A673 (cell line): ENCODE data around the gene TBRG4. TPM values are rescaled to one million over a fixed set of nuclear protein-coding genes. Genes with fewer than 3 reads are reported as not detected.

Experiments used
- BruUV-seq: library from RNA; stranded (reverse); fragments of 400-500 nt; replicated peaks from 2 replicates; lab custom pipeline; 2021; lab: Mats Ljungman, UMichigan
- CTCF ChIA-PET: fragments of 300-600 bp; sonication (Branson Sonifier 250); formaldehyde crosslinking; loops from one replicate; lab custom pipeline; 2022; ENCODE audit warnings: antibody characterized with exemption; lab: Charles Lee
- POLR2A ChIA-PET: fragments of 300-600 bp; sonication (Branson Sonifier 250); formaldehyde crosslinking; loops from one replicate; lab custom pipeline; 2022; ENCODE audit warnings: antibody characterized with exemption; ENCODE audit not compliant: low non-redundant PET; lab: Charles Lee
- DNase-seq: peaks from one replicate; pipeline ENCODE4 v3.0.0-alpha.2; 2015; ENCODE audit warnings: low spot score
- H3K27ac ChIP-seq: fragments of 200-600 bp; sonication (generic); 2 replicates; pipeline ENCODE4 v1.5.1; 2016; ENCODE audit warnings: mixed run types, low read depth, mild to moderate bottlenecking, mixed read lengths, antibody characterized with exemption, low read length; ENCODE audit not compliant: poor library complexity, severe bottlenecking
- H3K27me3 ChIP-seq: fragments of 200-600 bp; sonication (generic); replicated peaks from 2 replicates; pipeline ENCODE4 v1.6.1; 2017; ENCODE audit warnings: mixed run types, low read depth, mild to moderate bottlenecking, mixed read lengths, antibody characterized with exemption, low read length; ENCODE audit not compliant: insufficient read depth, poor library complexity
- H3K36me3 ChIP-seq: fragments of 200-600 bp; sonication (generic); 2 replicates; pipeline ENCODE4 v1.6.1; 2016; ENCODE audit warnings: mixed run types, mild to moderate bottlenecking, mixed read lengths, antibody characterized with exemption, low read length; ENCODE audit not compliant: insufficient read depth, poor library complexity, severe bottlenecking
- H3K4me1 ChIP-seq: fragments of 200-600 bp; sonication (generic); 2 replicates; pipeline ENCODE4 v1.6.1; 2017; ENCODE audit warnings: mixed run types, mild to moderate bottlenecking, mixed read lengths, antibody characterized with exemption, low read length; ENCODE audit not compliant: insufficient read depth, poor library complexity, severe bottlenecking
- H3K4me3 ChIP-seq: fragments of 200-600 bp; sonication (generic); 2 replicates; pipeline ENCODE4 v1.5.1; 2016; ENCODE audit warnings: low read depth, mixed run types, mild to moderate bottlenecking, mixed read lengths, low read length; ENCODE audit not compliant: poor library complexity, severe bottlenecking
- H3K9me3 ChIP-seq: fragments of 200-600 bp; sonication (generic); 2 replicates; pipeline ENCODE4 v1.6.1; 2016; ENCODE audit warnings: mixed run types, low read depth, mild to moderate bottlenecking, mixed read lengths, antibody characterized with exemption, low read length; ENCODE audit not compliant: poor library complexity, severe bottlenecking
- EZH2 ChIP-seq: fragments of 200-600 bp; sonication (generic); IDR thresholded peaks from 2 replicates; pipeline ENCODE4 v1.6.1; 2017; ENCODE audit warnings: borderline replicate concordance, low read depth, mild to moderate bottlenecking, mixed read lengths, antibody characterized with exemption, low read length; ENCODE audit not compliant: poor library complexity, severe bottlenecking
- intact Hi-C: fragments of 100-400 bp; cut with micrococcal nuclease; formaldehyde crosslinking; loops from one replicate; pipeline ENCODE4 v1.10.0; 2022; ENCODE audit not compliant: unreplicated experiment
- total RNA-seq: library from RNA; stranded (reverse); gene quantifications from 2 replicates; pipeline ENCODE4 v1.2.3, GENCODE V29; 2021
- TF ChIP-seq, protein P1 (sequence below): fragments of 300-800, 200-600 bp; sonication (generic); conservative IDR thresholded peaks from 2 replicates; pipeline ENCODE4 v1.5.1; 2017; ENCODE audit warnings: low read depth, mild to moderate bottlenecking, antibody characterized with exemption, low read length, moderate library complexity, mixed read lengths

TBRG4 gene
- total RNA-seq, 1 experiment from 2014 or later = 136 TPM

- no peak for DNase-seq
- no peaks in the 10 kb centered on the region for H3K9me3 ChIP-seq
- CTCF ChIA-PET = no interaction called here
- H3K36me3 ChIP-seq = peaks cover 94% of the 10 kb centered on the region
- intact Hi-C loops = no loop called here
- BruUV-seq = no TSS peak
- H3K27ac ChIP-seq = no peak overlapping the region
- H3K4me1 ChIP-seq = peaks cover 7% of the 10 kb centered on the region
- POLR2A ChIA-PET = no interaction called here
- H3K4me3 ChIP-seq = no peak overlapping the region
- no peak for TF ChIP-seq EZH2
- TF ChIP-seq, protein P1, sequence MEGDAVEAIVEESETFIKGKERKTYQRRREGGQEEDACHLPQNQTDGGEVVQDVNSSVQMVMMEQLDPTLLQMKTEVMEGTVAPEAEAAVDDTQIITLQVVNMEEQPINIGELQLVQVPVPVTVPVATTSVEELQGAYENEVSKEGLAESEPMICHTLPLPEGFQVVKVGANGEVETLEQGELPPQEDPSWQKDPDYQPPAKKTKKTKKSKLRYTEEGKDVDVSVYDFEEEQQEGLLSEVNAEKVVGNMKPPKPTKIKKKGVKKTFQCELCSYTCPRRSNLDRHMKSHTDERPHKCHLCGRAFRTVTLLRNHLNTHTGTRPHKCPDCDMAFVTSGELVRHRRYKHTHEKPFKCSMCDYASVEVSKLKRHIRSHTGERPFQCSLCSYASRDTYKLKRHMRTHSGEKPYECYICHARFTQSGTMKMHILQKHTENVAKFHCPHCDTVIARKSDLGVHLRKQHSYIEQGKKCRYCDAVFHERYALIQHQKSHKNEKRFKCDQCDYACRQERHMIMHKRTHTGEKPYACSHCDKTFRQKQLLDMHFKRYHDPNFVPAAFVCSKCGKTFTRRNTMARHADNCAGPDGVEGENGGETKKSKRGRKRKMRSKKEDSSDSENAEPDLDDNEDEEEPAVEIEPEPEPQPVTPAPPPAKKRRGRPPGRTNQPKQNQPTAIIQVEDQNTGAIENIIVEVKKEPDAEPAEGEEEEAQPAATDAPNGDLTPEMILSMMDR = no peak
- no peaks in the 10 kb centered on the region for H3K27me3 ChIP-seq
Measured at GRCh38 chr7:45104844-45105587, 6.5 kb downstream of the TBRG4 start.

DNA sequence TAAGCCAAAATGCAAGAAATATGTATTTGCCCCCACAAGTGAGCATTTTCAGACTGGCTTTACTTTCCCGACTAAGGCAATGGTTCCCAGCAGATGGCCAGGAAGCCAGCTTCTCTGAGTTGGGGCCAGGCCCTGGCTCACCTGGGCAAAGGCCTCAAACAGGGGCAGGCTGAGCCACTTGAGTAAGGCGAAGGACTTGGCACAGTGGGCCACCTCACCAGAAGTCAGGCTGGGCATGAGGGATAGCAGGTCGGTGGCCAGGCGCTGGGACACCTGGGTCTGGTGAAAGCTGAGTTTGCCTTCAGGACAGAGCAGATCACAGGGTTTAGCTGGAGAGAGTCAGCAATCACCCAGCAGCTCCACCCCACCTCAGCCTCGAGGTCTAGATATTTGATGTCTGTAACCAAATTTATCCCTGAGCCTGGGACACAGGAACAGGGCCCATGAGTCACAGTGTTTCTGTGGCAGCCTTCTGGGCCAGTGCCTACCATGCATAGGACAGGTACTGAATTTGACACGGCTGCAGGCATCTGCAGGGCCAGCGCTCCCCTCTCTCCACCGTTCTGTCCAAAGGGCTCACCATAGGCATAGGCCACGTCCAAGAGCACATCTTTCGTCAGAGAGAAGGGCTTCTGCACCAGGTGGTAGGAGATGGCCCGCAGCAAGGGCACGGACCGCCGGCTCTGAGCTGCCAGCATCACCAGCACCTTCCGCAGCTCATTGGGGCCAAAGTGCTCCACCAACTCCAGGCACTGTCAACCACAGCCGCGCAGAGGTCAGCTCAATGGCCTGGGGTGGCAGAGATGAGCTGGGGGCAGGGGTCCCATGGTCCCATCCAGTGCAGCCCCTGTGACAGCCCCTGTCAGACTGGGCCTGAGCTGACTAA lies 7.3 kb downstream of the TBRG4 start:
- Histone ChIP-seq H3K27me3 (no peaks in the 10 kb centered on the region), H3K4me1 (peaks cover 5% of the 10 kb centered on the region), H3K36me3 (peaks cover 100% of the 10 kb centered on the region), H3K27ac (no peak overlapping the region), H3K9me3 (no peaks in the 10 kb centered on the region), H3K4me3 (no peak overlapping the region)
- BruUV-seq = no TSS peak
- ChIA-PET CTCF (no interaction called here), POLR2A (no interaction called here)
- intact Hi-C loops = no loop called here
- DNase-seq = no peak
- no peak for TF ChIP-seq EZH2
- TF ChIP-seq, protein P1 = no peak

DNA sequence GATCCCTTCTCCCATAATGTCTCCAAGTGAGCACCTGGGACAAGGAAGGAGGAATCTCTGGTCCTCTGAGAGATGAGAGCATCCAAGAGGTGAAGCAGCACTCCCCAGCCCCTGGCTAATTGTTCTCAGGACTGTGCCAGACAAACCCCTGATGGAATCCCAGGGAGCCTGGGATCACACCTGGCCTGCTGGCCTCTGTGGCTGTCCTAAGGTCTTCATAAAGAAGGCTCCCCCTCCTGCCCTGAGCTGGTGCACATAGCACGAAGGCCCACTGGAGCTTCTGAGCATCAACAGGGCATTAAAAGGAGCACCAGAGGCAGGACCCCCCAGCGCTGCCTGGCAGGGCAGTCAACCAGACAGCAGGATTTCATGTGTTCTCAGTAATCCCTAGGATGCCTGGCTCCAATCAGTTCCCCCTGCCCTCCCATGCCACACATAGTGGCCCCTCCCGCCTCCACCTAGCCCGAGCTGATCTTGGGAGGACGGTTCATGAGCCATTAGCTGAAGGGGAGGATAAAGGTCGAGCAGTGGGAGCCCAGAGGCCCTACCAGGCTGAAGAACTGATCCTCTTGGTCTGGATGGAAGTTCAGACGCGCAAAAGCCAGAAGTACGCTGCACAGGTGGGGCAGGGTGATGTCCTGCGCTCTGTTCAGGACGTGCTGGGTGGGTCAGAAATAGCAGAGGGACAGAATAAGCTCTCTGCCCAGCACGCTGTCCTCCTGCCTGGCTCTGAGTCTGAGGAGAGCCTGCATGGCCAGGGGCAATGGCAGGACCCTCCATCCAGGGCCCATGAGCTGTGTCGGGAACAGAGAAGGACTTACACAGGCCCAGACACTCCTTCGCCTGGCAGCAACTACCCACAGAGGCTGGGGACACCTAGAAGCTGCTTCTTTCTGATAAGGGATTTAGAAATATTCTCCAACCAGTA lies 8.4 kb downstream of the TBRG4 start:
- H3K27ac ChIP-seq = no peak overlapping the region
- no peak overlapping the region for H3K4me3 ChIP-seq
- intact Hi-C loops = no loop called here
- POLR2A ChIA-PET = no interaction called here
- no TSS peak for BruUV-seq
- TF ChIP-seq, protein P1 = no peak
- no peak for DNase-seq
- peaks cover 97% of the 10 kb centered on the region for H3K36me3 ChIP-seq
- no peaks in the 10 kb centered on the region for H3K4me1 ChIP-seq
- H3K9me3 ChIP-seq = no peaks in the 10 kb centered on the region
- no peaks in the 10 kb centered on the region for H3K27me3 ChIP-seq
- CTCF ChIA-PET = no interaction called here
